Measurements from ENCODE around the gene PLCB2. TPM values are rescaled to one million over a fixed set of nuclear protein-coding genes. Genes with fewer than 3 reads are reported as not detected.

The PLCB2 gene
- total and polyA plus RNA-seq, 8 donors, result 3.5 to 12.5 (median 5.5) TPM

GRCh38 chr15:40327457-40327856 is 19.7 kb upstream of the PLCB2 start:
- Histone ChIP-seq H3K4me3 (peak overlapping the region in 2 of 4 donors; percentile 1 to 85), H3K4me1 (peaks cover 16 to 87% (median 50%) of the 10 kb centered on the region in 4 donors), H3K27me3 (no peaks in the 10 kb centered on the region), H3K36me3 (no peaks in the 10 kb centered on the region), H3K9me3 (no peaks in the 10 kb centered on the region), H3K27ac (peak overlapping the region in 3 of 5 donors; percentile 85 to 92 (median 90))
- no peak for TF ChIP-seq POLR2AphosphoS5 (IDR thresholded peaks at IDR 0.05)
- TF ChIP-seq EP300 (IDR thresholded peaks at IDR 0.05), result no peak
- TF ChIP-seq, protein P1, sequence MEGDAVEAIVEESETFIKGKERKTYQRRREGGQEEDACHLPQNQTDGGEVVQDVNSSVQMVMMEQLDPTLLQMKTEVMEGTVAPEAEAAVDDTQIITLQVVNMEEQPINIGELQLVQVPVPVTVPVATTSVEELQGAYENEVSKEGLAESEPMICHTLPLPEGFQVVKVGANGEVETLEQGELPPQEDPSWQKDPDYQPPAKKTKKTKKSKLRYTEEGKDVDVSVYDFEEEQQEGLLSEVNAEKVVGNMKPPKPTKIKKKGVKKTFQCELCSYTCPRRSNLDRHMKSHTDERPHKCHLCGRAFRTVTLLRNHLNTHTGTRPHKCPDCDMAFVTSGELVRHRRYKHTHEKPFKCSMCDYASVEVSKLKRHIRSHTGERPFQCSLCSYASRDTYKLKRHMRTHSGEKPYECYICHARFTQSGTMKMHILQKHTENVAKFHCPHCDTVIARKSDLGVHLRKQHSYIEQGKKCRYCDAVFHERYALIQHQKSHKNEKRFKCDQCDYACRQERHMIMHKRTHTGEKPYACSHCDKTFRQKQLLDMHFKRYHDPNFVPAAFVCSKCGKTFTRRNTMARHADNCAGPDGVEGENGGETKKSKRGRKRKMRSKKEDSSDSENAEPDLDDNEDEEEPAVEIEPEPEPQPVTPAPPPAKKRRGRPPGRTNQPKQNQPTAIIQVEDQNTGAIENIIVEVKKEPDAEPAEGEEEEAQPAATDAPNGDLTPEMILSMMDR (IDR thresholded peaks at IDR 0.05), result no peak
- TF ChIP-seq POLR2A (IDR thresholded peaks at IDR 0.05), result no peak
- intact Hi-C loops (cut with DNase I; ENCODE audit: low total_unique reads), result no loop called here
- peak in 1 of 2 donors; percentile 16 for DNase-seq
- WGBS, 5 donors, result 58 to 83% (median 70%) methylated on average over 6 of the region's 6 CpGs

GRCh38 chr15:40325700-40326099 is 18.0 kb upstream of the PLCB2 start:
- WGBS, 5 donors, result 82 to 96% (median 92%) methylated on average over 2 of the region's 2 CpGs
- Histone ChIP-seq H3K36me3 (no peaks in the 10 kb centered on the region), H3K27me3 (no peaks in the 10 kb centered on the region), H3K9me3 (no peaks in the 10 kb centered on the region), H3K27ac (peak overlapping the region in 3 of 5 donors; percentile 85 to 92 (median 90)), H3K4me1 (peaks cover 11 to 76% (median 46%) of the 10 kb centered on the region in 4 donors), H3K4me3 (peak overlapping the region in 3 of 4 donors; percentile 85 to 91 (median 88))
- TF ChIP-seq POLR2AphosphoS5 (IDR thresholded peaks at IDR 0.05) (no peak), EP300 (IDR thresholded peaks at IDR 0.05) (no peak), POLR2A (IDR thresholded peaks at IDR 0.05) (no peak)
- TF ChIP-seq, protein P1 (IDR thresholded peaks at IDR 0.05), result no peak
- DNase-seq, result no peak
- intact Hi-C loops (cut with DNase I; ENCODE audit: low total_unique reads), result no loop called here

DNA sequence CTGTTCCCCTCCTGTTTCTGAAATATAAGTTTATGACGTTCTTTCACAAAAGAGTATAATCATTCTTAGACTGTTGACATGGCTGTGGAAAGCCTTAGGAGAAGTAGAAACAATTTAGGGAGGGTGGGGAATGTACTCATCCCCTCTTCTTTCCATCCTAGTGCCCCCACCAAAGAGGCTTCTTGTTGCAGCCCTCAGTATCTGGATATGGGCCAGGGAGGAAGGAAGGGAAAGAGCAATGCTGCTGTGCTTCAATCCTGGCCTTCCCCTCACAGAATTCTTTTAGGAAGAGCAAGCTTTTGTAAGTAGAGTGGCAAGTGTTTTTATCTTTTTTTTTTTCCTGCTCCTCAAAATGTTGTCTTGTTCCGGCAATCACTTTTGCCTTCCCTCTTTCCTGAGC is 17.5 kb upstream of the PLCB2 start:
- peak overlapping the region in 3 of 5 donors; percentile 85 to 92 (median 90) for H3K27ac ChIP-seq

DNA sequence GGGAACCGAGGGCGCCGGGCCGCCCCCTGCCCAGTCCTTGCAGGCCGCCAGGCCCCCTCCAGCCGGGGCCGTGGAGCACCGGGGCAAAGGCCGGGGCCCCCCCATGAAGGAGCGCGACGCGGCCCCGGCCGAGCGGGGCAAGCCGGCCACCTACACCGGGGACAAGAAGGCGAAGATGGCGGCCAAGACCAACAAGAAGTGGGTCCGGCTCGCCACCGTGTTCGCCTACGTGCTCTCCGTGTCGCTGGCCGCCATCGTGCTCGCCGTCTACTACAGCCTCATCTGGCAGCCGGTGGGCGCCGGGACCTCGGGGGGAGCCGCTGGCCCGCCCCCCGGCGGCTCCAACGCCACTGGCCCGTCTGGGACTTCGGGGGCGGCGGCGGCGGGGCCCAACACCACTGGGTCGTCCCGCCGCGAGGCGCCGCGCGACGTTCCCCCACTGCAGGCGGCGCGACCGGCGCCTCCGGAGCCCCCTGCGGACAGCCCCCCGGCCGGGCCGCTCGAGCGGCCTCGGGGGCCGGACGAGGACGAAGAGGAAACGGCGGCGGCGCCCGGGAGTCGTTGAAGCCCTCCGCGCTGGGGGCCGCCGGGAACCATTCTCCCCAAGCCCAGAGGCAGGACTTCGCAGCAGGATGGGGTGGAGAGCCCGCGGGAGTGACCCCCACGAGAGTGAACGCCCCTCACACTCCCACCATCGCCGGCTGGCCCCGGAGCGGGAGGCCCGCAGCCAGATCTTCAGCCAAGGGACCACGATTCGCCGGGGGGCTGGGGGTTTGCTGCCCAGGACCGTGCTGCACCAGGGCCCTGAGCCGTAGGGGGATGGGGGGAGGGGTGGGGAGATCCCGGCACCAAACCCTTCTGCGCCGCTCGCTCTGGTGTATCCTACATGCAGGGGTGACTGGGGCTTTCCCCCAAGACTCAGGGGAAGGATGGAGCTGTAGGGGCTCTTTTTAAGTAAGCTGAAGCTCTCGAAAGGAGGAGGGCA is 16.5 kb upstream of the PLCB2 start:
- H3K4me3 ChIP-seq, result peak overlapping the region; percentile 85 to 91 (median 86)
- peak overlapping the region; percentile 67 to 92 (median 85) for H3K27ac ChIP-seq
- 1 to 5% (median 2%) methylated on average over 4 to 101 of the region's 101 CpGs for WGBS, 5 donors
- DNase-seq, result peak in 1 of 2 donors; percentile 78
- no peaks in the 10 kb centered on the region for H3K36me3 ChIP-seq
- TF ChIP-seq POLR2AphosphoS5 (IDR thresholded peaks at IDR 0.05), result no peak
- TF ChIP-seq, protein P1 (IDR thresholded peaks at IDR 0.05), result no peak
- TF ChIP-seq EP300 (IDR thresholded peaks at IDR 0.05), result no peak
- TF ChIP-seq POLR2A (IDR thresholded peaks at IDR 0.05), result no peak
- H3K27me3 ChIP-seq, result no peaks in the 10 kb centered on the region
- H3K4me1 ChIP-seq, result peaks cover 10 to 63% (median 41%) of the 10 kb centered on the region in 4 donors
- no peaks in the 10 kb centered on the region for H3K9me3 ChIP-seq
- intact Hi-C loops (cut with DNase I; ENCODE audit: low total_unique reads), result no loop called here

More for the DNA sequence above, 17.5 kb upstream of the PLCB2 start:
- no peaks in the 10 kb centered on the region for H3K36me3 ChIP-seq
- H3K9me3 ChIP-seq, result no peaks in the 10 kb centered on the region
- H3K27me3 ChIP-seq, result no peaks in the 10 kb centered on the region
- H3K4me1 ChIP-seq, result peaks cover 10 to 72% (median 46%) of the 10 kb centered on the region in 4 donors
- DNase-seq, result peak in 1 of 2 donors; percentile 54
- intact Hi-C loops (cut with DNase I; ENCODE audit: low total_unique reads), result no loop called here
- TF ChIP-seq POLR2A (IDR thresholded peaks at IDR 0.05), result no peak
- no peak for TF ChIP-seq POLR2AphosphoS5 (IDR thresholded peaks at IDR 0.05)
- TF ChIP-seq EP300 (IDR thresholded peaks at IDR 0.05), result no peak
- 57 to 82% (median 67%) methylated on average over 2 of the region's 2 CpGs for WGBS, 5 donors
- H3K4me3 ChIP-seq, result peak overlapping the region; percentile 85 to 91 (median 86)
